ENCODE results near the gene PARVG.

The PARVG gene

GRCh38 chr22:44218071-44218470 is 37.3 kb downstream of the PARVG start:
- TF ChIP-seq FOXP2 (optimal IDR thresholded peaks at IDR 0.05; ENCODE audit: borderline replicate concordance, extremely low read depth, extremely low read length, insufficient read depth) = no peak
- TF ChIP-seq REST (IDR thresholded peaks at IDR 0.05; ENCODE audit: insufficient read depth in 1 of 2, low read depth in 2 of 2, low read length in 2 of 2) = no peak

- TF ChIP-seq POLR2AphosphoS5 (IDR thresholded peaks at IDR 0.05; ENCODE audit: low read depth, low read length) = no peak
- no peak for TF ChIP-seq SIN3A (IDR thresholded peaks at IDR 0.05; ENCODE audit: borderline replicate concordance, insufficient read depth, low read length)
- TF ChIP-seq REST (IDR thresholded peaks at IDR 0.05; ENCODE audit: insufficient read depth in 1 of 2, low read depth in 2 of 2, low read length in 2 of 2) = no peak
- no peak for TF ChIP-seq TAF1 (IDR thresholded peaks at IDR 0.05; ENCODE audit: borderline replicate concordance, insufficient read depth, low read length)
- TF ChIP-seq FOXP2 (optimal IDR thresholded peaks at IDR 0.05; ENCODE audit: borderline replicate concordance, extremely low read depth, extremely low read length, insufficient read depth) = no peak
Observed at GRCh38 chr22:44219101-44219870, 38.6 kb downstream of the PARVG start.

GRCh38 chr22:44220727-44221680 is 40.3 kb downstream of the PARVG start:
- TF ChIP-seq POLR2AphosphoS5 (IDR thresholded peaks at IDR 0.05; ENCODE audit: low read depth, low read length) (no peak), FOXP2 (optimal IDR thresholded peaks at IDR 0.05; ENCODE audit: borderline replicate concordance, extremely low read depth, extremely low read length, insufficient read depth) (no peak), REST (IDR thresholded peaks at IDR 0.05; ENCODE audit: insufficient read depth in 1 of 2, low read depth in 2 of 2, low read length in 2 of 2) (no peak), TAF1 (IDR thresholded peaks at IDR 0.05; ENCODE audit: borderline replicate concordance, insufficient read depth, low read length) (no peak), SIN3A (IDR thresholded peaks at IDR 0.05; ENCODE audit: borderline replicate concordance, insufficient read depth, low read length) (no peak)

GRCh38 chr22:44221710-44222475 is 41.2 kb downstream of the PARVG start:
- no peak for TF ChIP-seq TAF1 (IDR thresholded peaks at IDR 0.05; ENCODE audit: borderline replicate concordance, insufficient read depth, low read length)
- TF ChIP-seq POLR2AphosphoS5 (IDR thresholded peaks at IDR 0.05; ENCODE audit: low read depth, low read length) = no peak
- no peak for TF ChIP-seq FOXP2 (optimal IDR thresholded peaks at IDR 0.05; ENCODE audit: borderline replicate concordance, extremely low read depth, extremely low read length, insufficient read depth)
- no peak for TF ChIP-seq SIN3A (IDR thresholded peaks at IDR 0.05; ENCODE audit: borderline replicate concordance, insufficient read depth, low read length)
- no peak for TF ChIP-seq REST (IDR thresholded peaks at IDR 0.05; ENCODE audit: insufficient read depth in 1 of 2, low read depth in 2 of 2, low read length in 2 of 2)

Measured in PFSK-1 (cell line).